Activated naive CD8-positive, alpha-beta T cell treated with anti-CD3 and anti-CD28 coated beads, Interleukin-2, amount 50 U/mL, for 16 hours (primary cell): ENCODE data around the gene SMIM22.

Source experiments
- DNase-seq: peaks from one replicate; pipeline ENCODE4 v3.0.0-alpha.2; 2020; ENCODE audit warnings: low read depth, low spot score

The SMIM22 gene

GRCh38 chr16:4795181-4795827 is at the start of gene SMIM22:
Gene SMIM22 (plus strand): TSS chr16:4795369. CDS start chr16:4795735, 366 bp downstream.
- no peak for DNase-seq

GRCh38 chr16:4746215-4746614 is 49.0 kb upstream of the SMIM22 start:
- no peak for DNase-seq

GRCh38 chr16:4746991-4747574 is 48.1 kb upstream of the SMIM22 start:
- DNase-seq = no peak

- no peak for DNase-seq
Observed at GRCh38 chr16:4747906-4748681, 47.1 kb upstream of the SMIM22 start.

GRCh38 chr16:4748682-4749411 is 46.3 kb upstream of the SMIM22 start:
- DNase-seq = no peak

GRCh38 chr16:4749700-4750257 is 45.4 kb upstream of the SMIM22 start:
- DNase-seq = no peak

- DNase-seq = no peak
Observed at GRCh38 chr16:4750896-4751295, 44.3 kb upstream of the SMIM22 start.

- no peak for DNase-seq
Observed at GRCh38 chr16:4752351-4753100, 42.6 kb upstream of the SMIM22 start.

GRCh38 chr16:4753227-4753626 is 41.9 kb upstream of the SMIM22 start:
- DNase-seq = no peak

GRCh38 chr16:4754865-4755264 is 40.3 kb upstream of the SMIM22 start:
- no peak for DNase-seq

- no peak for DNase-seq
Observed at GRCh38 chr16:4755687-4756086, 39.5 kb upstream of the SMIM22 start.

- DNase-seq = no peak
Observed at GRCh38 chr16:4760221-4760910, 34.8 kb upstream of the SMIM22 start.

GRCh38 chr16:4762205-4762604 is 33.0 kb upstream of the SMIM22 start:
- DNase-seq = no peak

- no peak for DNase-seq
Observed at GRCh38 chr16:4763791-4764190, 31.4 kb upstream of the SMIM22 start.

GRCh38 chr16:4765511-4766474 is 29.4 kb upstream of the SMIM22 start:
- no peak for DNase-seq

- peak; percentile 94 for DNase-seq
Observed at GRCh38 chr16:4766875-4767628, 28.1 kb upstream of the SMIM22 start, which contains the start of gene ZNF500. Gene ZNF500 (minus strand): TSS chr16:4767162. CDS start chr16:4765978, 1,184 bp downstream.

- DNase-seq = no peak
Observed at GRCh38 chr16:4767872-4768548, 27.2 kb upstream of the SMIM22 start.
